ENCODE data around the gene NFIA. TPM values are rescaled to one million over a fixed set of nuclear protein-coding genes. Genes with fewer than 3 reads are reported as not detected.

Gene NFIA
- total and polyA plus RNA-seq, 2 of the 13 experiments (the other 11 are each of a cell fraction or from before 2014, with no cell fraction given), result 14.7 to 28.5 TPM

- TF ChIP-seq ZBTB46 (CRISPR knock-in tag; IDR thresholded peaks at IDR 0.05; ENCODE audit: borderline replicate concordance) (no peak), PHF20 (CRISPR knock-in tag; IDR thresholded peaks at IDR 0.05) (no peak), CBFB (CRISPR knock-in tag; IDR thresholded peaks at IDR 0.05) (no peak), ZNF883 (CRISPR knock-in tag; IDR thresholded peaks at IDR 0.05; ENCODE audit: not compliant biosample characterization) (no peak), HNF4A (CRISPR knock-in tag; IDR thresholded peaks at IDR 0.05) (peak; percentile 59; the same call in 1 of the 2 replicates), ZKSCAN1 (IDR thresholded peaks at IDR 0.05; ENCODE audit: low read length) (0 out of 2 replicates have a peak, but pooled peaks have one; percentile 57), PHB2 (IDR thresholded peaks at IDR 0.05; ENCODE audit: partially characterized antibody) (no peak), PHF8 (CRISPR knock-in tag; IDR thresholded peaks at IDR 0.05) (peak; percentile 28; the same call in 1 of the 2 replicates), KMT2B (CRISPR knock-in tag; IDR thresholded peaks at IDR 0.05) (peak; percentile 64; the same call in 1 of the 2 replicates), KMT2A (CRISPR knock-in tag; IDR thresholded peaks at IDR 0.05) (peak; percentile 71), HDAC1 (CRISPR knock-in tag; IDR thresholded peaks at IDR 0.05) (0 out of 2 replicates have a peak, but pooled peaks have one; percentile 7), ARID4A (CRISPR knock-in tag; IDR thresholded peaks at IDR 0.05; ENCODE audit: borderline replicate concordance) (peak; percentile 9; the same call in 1 of the 2 replicates), ZNF274 (CRISPR knock-in tag; IDR thresholded peaks at IDR 0.05) (no peak), SOX13 (IDR thresholded peaks at IDR 0.05) (no peak), SOX13 (CRISPR knock-in tag; conservative IDR thresholded peaks at IDR 0.05 in 1 of 2, IDR thresholded peaks at IDR 0.05 in 1 of 2) (peak in 1 of 2 experiments; percentile 24; a peak in 1 of 4 replicates), THYN1 (CRISPR knock-in tag; IDR thresholded peaks at IDR 0.05; ENCODE audit: borderline replicate concordance, low read depth) (no peak), DMAP1 (CRISPR knock-in tag; IDR thresholded peaks at IDR 0.05) (0 out of 2 replicates have a peak, but pooled peaks have one; percentile 23), POLR2A (IDR thresholded peaks at IDR 0.05; ENCODE audit: insufficient read depth in 1 of 2, low read depth in 2 of 2, low read length in 2 of 2) (peak; percentile 53 to 86), NR2C2 (CRISPR knock-in tag; IDR thresholded peaks at IDR 0.05; ENCODE audit: borderline replicate concordance) (peak; percentile 75), ZNF362 (CRISPR knock-in tag; IDR thresholded peaks at IDR 0.05; ENCODE audit: borderline replicate concordance) (0 out of 2 replicates have a peak, but pooled peaks have one; percentile 18), POLR2G (IDR thresholded peaks at IDR 0.05; ENCODE audit: low read depth, low read length) (peak; percentile 79)
Measured at GRCh38 chr1:61082311-61083012, at the start of gene NFIA (continued).
